B cell (primary cell): ENCODE measurements around the gene DCPS. TPM values are rescaled to one million over a fixed set of nuclear protein-coding genes. Genes with fewer than 3 reads are reported as not detected.

Experiments used
- ATAC-seq: fragments of 200-7000 bp; cut with Tn5 transposase; one replicate; pipeline ENCODE4 v1.10.0; 2021; ENCODE audit warnings: low read depth, mild to moderate bottlenecking, moderate number of reproducible peaks, moderate library complexity
- CTCF ChIA-PET: fragments of 350-600 bp; sonication (Branson Sonifier 250); formaldehyde crosslinking; loops from one replicate; lab custom pipeline; 2021; ENCODE audit warnings: antibody characterized with exemption, inconsistent platforms; lab: Charles Lee
- POLR2A ChIA-PET: fragments of 350-600 bp; sonication (Branson Sonifier 250); formaldehyde crosslinking; loops from one replicate; lab custom pipeline; 2021; ENCODE audit warnings: antibody characterized with exemption; lab: Charles Lee
- DNase-seq: peaks from one replicate; pipeline ENCODE4 v3.0.0; 2013
- H2AFZ ChIP-seq: 2 replicates; pipeline ENCODE4 v1.6.1; 2012; ENCODE audit warnings: mild to moderate bottlenecking, low read depth, low read length; ENCODE audit not compliant: insufficient read depth, poor library complexity, severe bottlenecking
- H3K27ac ChIP-seq, 2 donors: 1 replicate in 1 of 2; 2 replicates in 1 of 2; pipeline ENCODE4 v1.5.1; 2012 to 2013; ENCODE audit warnings: low read length in 2 of 2, mild to moderate bottlenecking in 2 of 2, moderate library complexity in 1 of 2
- H3K27me3 ChIP-seq, 4 experiments: fragments of 200-600 bp in 1 of 4; sonication (generic) in 1 of 4; replicated peaks in 1 of 4; 1 replicate in 2 of 4; 2 replicates in 2 of 4; pipeline versions ENCODE4 v1.6.1 to v1.7.0; 2013 to 2016; ENCODE audit warnings: low read length in 3 of 4, mild to moderate bottlenecking in 2 of 4, mixed read lengths in 1 of 4, moderate library complexity in 1 of 4; ENCODE audit not compliant: insufficient read depth in 4 of 4, control insufficient read depth in 3 of 4; ENCODE audit errors: control extremely low read depth in 1 of 4
- H3K36me3 ChIP-seq, 2 experiments: replicated peaks in 1 of 2; 1 replicate in 1 of 2; 2 replicates in 1 of 2; pipeline versions ENCODE4 v1.6.1 to v1.7.1; 2013; ENCODE audit warnings: low read length in 1 of 2; ENCODE audit not compliant: insufficient read depth in 2 of 2, control insufficient read depth in 1 of 2; ENCODE audit errors: control extremely low read depth in 1 of 2, extremely low read depth in 1 of 2
- H3K4me1 ChIP-seq, 2 donors: fragments of 200-600 bp in 1 of 2; sonication (generic) in 1 of 2; 1 replicate in 1 of 2; 2 replicates in 1 of 2; pipeline versions ENCODE4 v1.5.1 to v1.6.1; 2013 to 2017; ENCODE audit warnings: low read length in 2 of 2; ENCODE audit not compliant: control insufficient read depth in 2 of 2, insufficient read depth in 2 of 2
- H3K4me2 ChIP-seq: replicated peaks from 2 replicates; pipeline ENCODE3; 2012; ENCODE audit warnings: mild to moderate bottlenecking, low read depth, low read length; ENCODE audit not compliant: poor library complexity, severe bottlenecking
- H3K4me3 ChIP-seq, 5 experiments: fragments of 200-600 bp in 1 of 5; sonication (generic) in 1 of 5; 1 replicate in 3 of 5; 2 replicates in 2 of 5; pipeline versions ENCODE4 v1.5.1 to v1.7.0; 2011 to 2016; ENCODE audit warnings: low read length in 4 of 5, mild to moderate bottlenecking in 4 of 5, low read depth in 2 of 5, control low read depth in 1 of 5, moderate library complexity in 1 of 5; ENCODE audit not compliant: insufficient read depth in 1 of 5; ENCODE audit errors: control extremely low read depth in 1 of 5, extremely low read depth in 1 of 5
- H3K79me2 ChIP-seq: fragments of 200-600 bp; sonication (generic); one replicate; pipeline ENCODE4 v1.6.0; 2016; ENCODE audit warnings: low read length; ENCODE audit not compliant: control insufficient read depth, insufficient read depth
- H3K9ac ChIP-seq: fragments of 200-600 bp; sonication (generic); 2 replicates; pipeline ENCODE4 v1.6.1; 2017; ENCODE audit warnings: mild to moderate bottlenecking, low read length, moderate library complexity
- H3K9me3 ChIP-seq, 3 donors: one replicate each; pipeline versions ENCODE4 v1.6.1 to v1.7.1; 2013; ENCODE audit warnings: low read length in 2 of 3; ENCODE audit not compliant: control insufficient read depth in 2 of 3, insufficient read depth in 1 of 3; ENCODE audit errors: control extremely low read depth in 1 of 3
- H4K20me1 ChIP-seq: 2 replicates; pipeline ENCODE4 v1.6.0; 2012; ENCODE audit warnings: mild to moderate bottlenecking, low read length; ENCODE audit not compliant: insufficient read depth, control insufficient read depth, poor library complexity, severe bottlenecking
- H3K27ac Mint-ChIP-seq: one replicate; pipeline ENCODE4 v1.8.0; 2021; ENCODE audit warnings: mixed read lengths
- H3K27me3 Mint-ChIP-seq: one replicate; pipeline ENCODE4 v1.8.0; 2021; ENCODE audit warnings: mixed read lengths
- H3K4me1 Mint-ChIP-seq: one replicate; pipeline ENCODE4 v1.8.0; 2021; ENCODE audit warnings: mixed read lengths
- H3K4me3 Mint-ChIP-seq: one replicate; pipeline ENCODE4 v1.8.0; 2021; ENCODE audit warnings: mixed read lengths
- H3K9me3 Mint-ChIP-seq: one replicate; pipeline ENCODE4 v1.8.0; 2022; ENCODE audit warnings: mixed read lengths; ENCODE audit not compliant: insufficient read depth
- EZH2 ChIP-seq: IDR thresholded peaks from 2 replicates; pipeline ENCODE4 v1.6.1; 2012; ENCODE audit warnings: borderline replicate concordance, low read depth, mild to moderate bottlenecking, moderate library complexity, low read length; ENCODE audit not compliant: insufficient read depth, poor library complexity, severe bottlenecking
- WGBS: methylation state at CpG from one replicate; pipeline ENCODE4 v1.1.5; 2013; ENCODE audit warnings: missing lambda C conversion rate; ENCODE audit not compliant: insufficient coverage; 5-methylcytosine and 5-hydroxymethylcytosine counted together
- intact Hi-C: fragments of 100-400 bp; cut with micrococcal nuclease; formaldehyde crosslinking; loops from one replicate; pipeline ENCODE4 v1.10.0; 2022
- polyA plus RNA-seq: library from polyadenylated mRNA; depleted of rRNA; stranded (reverse); fragments of >200 nt; gene quantifications from 2 replicates; pipeline ENCODE4 v1.2.3, GENCODE V29; 2012
- total RNA-seq, 2 donors: library from RNA; stranded (reverse); fragments of 120-200 nt in 1 of 2; gene quantifications; 1 replicate in 1 of 2; 2 replicates in 1 of 2; pipeline versions ENCODE4 v1.2.3 to v1.2.4, GENCODE V29; 2013 to 2022
- TF ChIP-seq, protein P1 (sequence below): fragments of 200-600 bp; IDR thresholded peaks from one replicate; pipeline ENCODE4 v1.8.0; 2022; ENCODE audit warnings: antibody characterized with exemption, mild to moderate bottlenecking

Gene DCPS
- total and polyA plus RNA-seq, 2 donors (not counting 1 experiment from before 2014, with no cell fraction given), result 21.7 to 37.1 TPM

DNA sequence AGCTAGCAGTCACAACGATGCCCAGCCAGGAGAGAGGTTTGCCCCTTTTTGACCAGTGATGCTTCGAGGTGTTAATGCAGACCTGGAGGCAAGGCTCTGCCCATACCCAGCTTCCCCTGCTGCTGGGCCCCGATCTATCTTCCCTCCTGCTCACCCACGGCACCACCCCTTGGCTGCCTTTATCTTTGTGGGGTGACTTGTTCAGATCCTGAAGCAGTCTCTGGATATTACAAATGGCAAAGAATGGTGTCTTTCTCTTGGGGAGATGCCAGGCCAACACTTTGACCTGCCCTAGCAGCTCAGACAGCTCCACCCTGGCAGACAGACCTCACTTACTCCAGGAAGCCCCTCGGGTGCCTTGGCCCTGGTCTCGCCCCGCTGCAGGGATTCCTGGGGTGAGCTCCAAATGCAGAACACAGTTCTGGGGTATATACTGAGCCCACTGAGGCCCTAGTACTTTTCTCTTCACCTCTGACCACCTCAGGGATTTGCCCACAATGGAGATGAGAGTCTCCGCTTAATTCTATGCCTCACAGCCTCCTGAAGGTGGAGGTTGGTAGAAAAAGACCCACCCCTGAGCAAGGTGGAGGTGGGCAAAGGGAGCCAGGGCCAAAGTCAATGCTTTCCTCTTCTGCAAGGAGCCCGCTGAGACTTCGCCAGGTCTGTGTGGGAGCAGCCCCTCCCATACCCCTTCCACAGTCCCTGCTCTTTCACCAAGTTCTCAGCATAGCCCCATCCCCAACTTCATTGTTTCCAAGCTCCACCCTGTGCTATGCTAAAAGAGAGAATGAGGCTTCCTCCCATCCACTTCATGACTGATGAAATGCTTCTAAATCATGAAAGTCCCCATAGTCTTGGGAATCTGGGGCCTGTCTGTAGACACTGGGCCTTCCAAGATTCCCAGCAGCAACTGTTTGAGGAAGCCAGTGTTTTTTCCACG, 40.6 kb downstream of the DCPS start:
- Histone ChIP-seq H3K36me3 (peaks cover 0 to 63% of the 10 kb centered on the region in 2 experiments), H3K4me3 (no peak overlapping the region), H3K27ac (no peak overlapping the region), H2AFZ (no peak overlapping the region), H3K4me1 (no peaks in the 10 kb centered on the region), H3K27me3 (no peaks in the 10 kb centered on the region), H3K4me2 (no peak overlapping the region), H4K20me1 (no peaks in the 10 kb centered on the region), H3K79me2 (no peaks in the 10 kb centered on the region), H3K9me3 (no peaks in the 10 kb centered on the region), H3K9ac (no peak overlapping the region)
- TF ChIP-seq EZH2, result no peak
- TF ChIP-seq, protein P1, sequence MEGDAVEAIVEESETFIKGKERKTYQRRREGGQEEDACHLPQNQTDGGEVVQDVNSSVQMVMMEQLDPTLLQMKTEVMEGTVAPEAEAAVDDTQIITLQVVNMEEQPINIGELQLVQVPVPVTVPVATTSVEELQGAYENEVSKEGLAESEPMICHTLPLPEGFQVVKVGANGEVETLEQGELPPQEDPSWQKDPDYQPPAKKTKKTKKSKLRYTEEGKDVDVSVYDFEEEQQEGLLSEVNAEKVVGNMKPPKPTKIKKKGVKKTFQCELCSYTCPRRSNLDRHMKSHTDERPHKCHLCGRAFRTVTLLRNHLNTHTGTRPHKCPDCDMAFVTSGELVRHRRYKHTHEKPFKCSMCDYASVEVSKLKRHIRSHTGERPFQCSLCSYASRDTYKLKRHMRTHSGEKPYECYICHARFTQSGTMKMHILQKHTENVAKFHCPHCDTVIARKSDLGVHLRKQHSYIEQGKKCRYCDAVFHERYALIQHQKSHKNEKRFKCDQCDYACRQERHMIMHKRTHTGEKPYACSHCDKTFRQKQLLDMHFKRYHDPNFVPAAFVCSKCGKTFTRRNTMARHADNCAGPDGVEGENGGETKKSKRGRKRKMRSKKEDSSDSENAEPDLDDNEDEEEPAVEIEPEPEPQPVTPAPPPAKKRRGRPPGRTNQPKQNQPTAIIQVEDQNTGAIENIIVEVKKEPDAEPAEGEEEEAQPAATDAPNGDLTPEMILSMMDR, result no peak
- DNase-seq (no peak), ATAC-seq (no peak)
- WGBS, result 84% methylated on average over 7 of the region's 11 CpGs
- no peak overlapping the region for H3K4me3 Mint-ChIP-seq
- H3K9me3 Mint-ChIP-seq, result no peaks in the 10 kb centered on the region
- ChIA-PET CTCF (interaction anchor here (0.6 to 1.3 kb wide), 2 partner anchors 28 to 136 kb away, joined by 3 read pairs; no protein-coding TSS in a partner anchor), POLR2A (no interaction called here)
- intact Hi-C loops, result no loop called here
- no peak overlapping the region for H3K27ac Mint-ChIP-seq
- H3K27me3 Mint-ChIP-seq, result no peaks in the 10 kb centered on the region
- no peaks in the 10 kb centered on the region for H3K4me1 Mint-ChIP-seq

DNA sequence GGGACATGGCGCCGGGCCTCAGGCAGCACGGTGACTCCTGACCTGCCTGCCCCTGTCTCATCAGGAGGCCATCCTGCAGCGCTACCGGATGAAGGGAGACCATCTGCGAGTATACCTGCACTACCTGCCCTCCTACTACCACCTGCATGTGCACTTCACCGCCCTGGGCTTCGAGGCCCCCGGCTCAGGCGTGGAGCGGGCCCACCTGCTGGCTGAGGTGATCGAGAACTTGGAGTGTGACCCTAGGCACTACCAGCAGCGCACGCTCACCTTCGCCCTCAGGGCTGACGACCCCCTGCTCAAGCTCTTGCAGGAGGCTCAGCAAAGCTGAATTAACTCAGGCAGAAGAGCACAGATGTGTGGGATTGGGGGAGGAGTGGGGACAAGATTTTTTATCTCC, 41.4 kb downstream of the DCPS start:
- no peak overlapping the region for H3K27ac ChIP-seq

More for the DNA sequence above, 41.4 kb downstream of the DCPS start:
- Mint-ChIP-seq H3K27ac (no peak overlapping the region), H3K4me3 (no peak overlapping the region), H3K27me3 (no peaks in the 10 kb centered on the region), H3K4me1 (no peaks in the 10 kb centered on the region), H3K9me3 (no peaks in the 10 kb centered on the region)
- POLR2A ChIA-PET, result no interaction called here
- Histone ChIP-seq H3K9ac (no peak overlapping the region), H4K20me1 (no peaks in the 10 kb centered on the region), H2AFZ (no peak overlapping the region), H3K9me3 (no peaks in the 10 kb centered on the region), H3K4me2 (no peak overlapping the region), H3K4me3 (no peak overlapping the region), H3K4me1 (no peaks in the 10 kb centered on the region), H3K79me2 (no peaks in the 10 kb centered on the region), H3K27me3 (no peaks in the 10 kb centered on the region), H3K36me3 (peaks cover 0 to 58% of the 10 kb centered on the region in 2 experiments)
- no peak for ATAC-seq
- no peak for DNase-seq
- TF ChIP-seq, protein P1, result no peak
- no peak for TF ChIP-seq EZH2
- 91% methylated on average over 16 of the region's 16 CpGs for WGBS
- CTCF ChIA-PET, result interaction anchor here (0.6 to 1.0 kb wide), 2 partner anchors 27 to 135 kb away, joined by 3 read pairs; no protein-coding TSS in a partner anchor
- intact Hi-C loops, result no loop called here
